Measurements from ENCODE around the gene HLA-DPA1. TPM values are rescaled to one million over a fixed set of nuclear protein-coding genes. Genes with fewer than 3 reads are reported as not detected.

The HLA-DPA1 gene
- total RNA-seq, 1 experiment from 2014 or later = 5.4 TPM

GRCh38 chr6:33017694-33018353 is 55.6 kb downstream of the HLA-DPA1 start:
- no peak for DNase-seq (ENCODE audit: low spot score)

GRCh38 chr6:33017018-33017417 is 56.4 kb downstream of the HLA-DPA1 start:
- DNase-seq (ENCODE audit: low spot score) = no peak

GRCh38 chr6:33015798-33016197 is 57.7 kb downstream of the HLA-DPA1 start:
- DNase-seq (ENCODE audit: low spot score) = no peak

- DNase-seq (ENCODE audit: low spot score) = peak; percentile 62
These were observed 58.4 kb downstream of the HLA-DPA1 start for GRCh38 chr6:33014841-33015634.

Other genes starting within 250 kb of the HLA-DPA1 start
- gene TAP2, start 234.9 kb downstream of the HLA-DPA1 start, total RNA-seq (2014; rRNA removed; shearing (Covaris generic)) = 27.4 and 29.8 TPM in 2 replicates
- 210 and 212 TPM in 2 replicates for gene PSMB8, start 229.6 kb downstream of the HLA-DPA1 start, total RNA-seq (2014; rRNA removed; shearing (Covaris generic))
- gene TAP1, start 219.9 kb downstream of the HLA-DPA1 start, total RNA-seq (2014; rRNA removed; shearing (Covaris generic)) = 60.9 and 66.1 TPM in 2 replicates
- gene PSMB9, start 219.5 kb downstream of the HLA-DPA1 start, total RNA-seq (2014; rRNA removed; shearing (Covaris generic)) = 120 and 150 TPM in 2 replicates
- gene HLA-DMB, start 132.6 kb downstream of the HLA-DPA1 start, total RNA-seq (2014; rRNA removed; shearing (Covaris generic)) = 4.5 and 4.6 TPM in 2 replicates
- gene HLA-DMA, start 120.6 kb downstream of the HLA-DPA1 start, total RNA-seq (2014; rRNA removed; shearing (Covaris generic)) = 10.3 and 13.0 TPM in 2 replicates
- 52.2 and 57.6 TPM in 2 replicates for gene BRD2, start 105.1 kb downstream of the HLA-DPA1 start, total RNA-seq (2014; rRNA removed; shearing (Covaris generic))
- gene HLA-DOA, start 64.1 kb downstream of the HLA-DPA1 start, total RNA-seq (2014; rRNA removed; shearing (Covaris generic)) = 0.14 TPM in 1 of 2 replicates, not detected in the other
- 25.4 and 47.3 TPM in 2 replicates for gene HLA-DPB1, start 2.3 kb upstream of the HLA-DPA1 start, total RNA-seq (2014; rRNA removed; shearing (Covaris generic))
- 0.10 and 0.39 TPM in 2 replicates for gene COL11A2, start 118.8 kb upstream of the HLA-DPA1 start, total RNA-seq (2014; rRNA removed; shearing (Covaris generic))
- gene RXRB, start 127.0 kb upstream of the HLA-DPA1 start, total RNA-seq (2014; rRNA removed; shearing (Covaris generic)) = 7.8 and 8.3 TPM in 2 replicates
- gene SLC39A7, start 127.2 kb upstream of the HLA-DPA1 start, total RNA-seq (2014; rRNA removed; shearing (Covaris generic)) = 64.8 and 69.5 TPM in 2 replicates
- gene HSD17B8, start 131.0 kb upstream of the HLA-DPA1 start, total RNA-seq (2014; rRNA removed; shearing (Covaris generic)) = 1.2 and 5.6 TPM in 2 replicates
- 26.9 and 29.3 TPM in 2 replicates for gene RING1, start 134.9 kb upstream of the HLA-DPA1 start, total RNA-seq (2014; rRNA removed; shearing (Covaris generic))
- gene VPS52, start 198.2 kb upstream of the HLA-DPA1 start, total RNA-seq (2014; rRNA removed; shearing (Covaris generic)) = 16.9 and 38.9 TPM in 2 replicates
- gene RPS18, start 198.4 kb upstream of the HLA-DPA1 start, total RNA-seq (2014; rRNA removed; shearing (Covaris generic)) = 2,534 and 2,796 TPM in 2 replicates
- gene B3GALT4, start 203.5 kb upstream of the HLA-DPA1 start, total RNA-seq (2014; rRNA removed; shearing (Covaris generic)) = not detected in 2 replicates
- 89.0 and 99.5 TPM in 2 replicates for gene WDR46, start 215.6 kb upstream of the HLA-DPA1 start, total RNA-seq (2014; rRNA removed; shearing (Covaris generic))
- 85.0 and 105 TPM in 2 replicates for gene PFDN6, start 216.0 kb upstream of the HLA-DPA1 start, total RNA-seq (2014; rRNA removed; shearing (Covaris generic))
- 14.7 and 17.5 TPM in 2 replicates for gene RGL2, start 225.3 kb upstream of the HLA-DPA1 start, total RNA-seq (2014; rRNA removed; shearing (Covaris generic))
- 56.5 and 69.8 TPM in 2 replicates for gene TAPBP, start 240.4 kb upstream of the HLA-DPA1 start, total RNA-seq (2014; rRNA removed; shearing (Covaris generic))
- gene ZBTB22, start 244.1 kb upstream of the HLA-DPA1 start, total RNA-seq (2014; rRNA removed; shearing (Covaris generic)) = 7.9 and 11.3 TPM in 2 replicates
- gene DAXX, start 249.3 kb upstream of the HLA-DPA1 start, total RNA-seq (2014; rRNA removed; shearing (Covaris generic)) = 45.4 and 73.9 TPM in 2 replicates

Data from H4 (cell line).